ENCODE data around the gene CRLF1.
A peak's percentile ranks its signal among the peaks of the same experiment; 100 is the strongest.

Gene CRLF1

GRCh38 chr19:18636183-18636968 lies 29.8 kb upstream of the CRLF1 start:
- DNase-seq: peak; percentile 95

- no peak for DNase-seq
Measured at GRCh38 chr19:18635831-18636182, 29.2 kb upstream of the CRLF1 start.

- DNase-seq: no peak
Measured at GRCh38 chr19:18634612-18635297, 28.2 kb upstream of the CRLF1 start.

GRCh38 chr19:18633321-18633720 lies 26.7 kb upstream of the CRLF1 start:
- no peak for DNase-seq

GRCh38 chr19:18629166-18630088 lies 22.8 kb upstream of the CRLF1 start:
- no peak for DNase-seq

GRCh38 chr19:18626906-18627305 lies 20.3 kb upstream of the CRLF1 start:
- no peak for DNase-seq

- DNase-seq: no peak
Measured at GRCh38 chr19:18620902-18621301, 14.3 kb upstream of the CRLF1 start.

GRCh38 chr19:18620311-18620710 lies 13.7 kb upstream of the CRLF1 start:
- no peak for DNase-seq

DNA sequence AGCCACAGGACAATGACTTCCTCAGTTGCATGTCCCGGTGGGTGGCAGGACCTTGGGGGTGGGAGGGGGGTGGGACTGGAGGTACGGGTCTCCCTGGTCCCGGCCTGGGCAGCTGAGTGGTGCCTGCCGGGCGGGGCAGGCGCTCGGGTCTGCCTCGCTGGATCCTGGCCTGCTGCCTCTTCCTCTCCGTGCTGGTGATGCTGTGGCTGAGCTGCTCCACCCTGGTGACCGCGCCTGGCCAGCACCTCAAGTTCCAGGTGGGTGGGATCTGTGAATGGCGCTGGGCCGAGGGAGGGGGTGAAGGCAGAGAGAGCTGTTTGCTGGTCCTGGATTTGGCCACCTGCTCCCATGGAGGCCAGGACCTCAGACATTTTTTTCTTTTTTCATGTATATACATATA lies 11.6 kb upstream of the CRLF1 start:
- DNase-seq: no peak

DNA sequence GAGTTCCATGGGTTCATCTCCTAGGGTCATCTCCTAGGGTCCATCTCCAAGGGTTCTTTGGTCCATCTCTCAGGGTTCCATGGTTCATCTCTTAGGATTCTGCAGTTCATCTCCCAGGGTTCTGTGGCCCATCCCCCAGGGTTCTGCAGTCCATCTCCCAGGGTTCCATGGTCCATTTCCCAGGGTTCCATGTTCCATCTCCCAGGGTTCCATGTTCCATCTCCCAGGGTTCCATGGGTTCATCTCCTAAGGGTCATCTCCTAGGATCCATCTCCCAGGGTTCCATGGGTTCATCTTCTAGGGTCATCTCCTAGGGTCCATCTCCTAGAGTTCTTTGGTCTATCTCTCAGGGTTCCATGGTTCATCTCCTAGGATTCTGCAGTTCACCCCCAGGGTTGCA lies 11.0 kb upstream of the CRLF1 start:
- no peak for DNase-seq

GRCh38 chr19:18616023-18616422 lies 9.4 kb upstream of the CRLF1 start:
- DNase-seq: no peak

DNA sequence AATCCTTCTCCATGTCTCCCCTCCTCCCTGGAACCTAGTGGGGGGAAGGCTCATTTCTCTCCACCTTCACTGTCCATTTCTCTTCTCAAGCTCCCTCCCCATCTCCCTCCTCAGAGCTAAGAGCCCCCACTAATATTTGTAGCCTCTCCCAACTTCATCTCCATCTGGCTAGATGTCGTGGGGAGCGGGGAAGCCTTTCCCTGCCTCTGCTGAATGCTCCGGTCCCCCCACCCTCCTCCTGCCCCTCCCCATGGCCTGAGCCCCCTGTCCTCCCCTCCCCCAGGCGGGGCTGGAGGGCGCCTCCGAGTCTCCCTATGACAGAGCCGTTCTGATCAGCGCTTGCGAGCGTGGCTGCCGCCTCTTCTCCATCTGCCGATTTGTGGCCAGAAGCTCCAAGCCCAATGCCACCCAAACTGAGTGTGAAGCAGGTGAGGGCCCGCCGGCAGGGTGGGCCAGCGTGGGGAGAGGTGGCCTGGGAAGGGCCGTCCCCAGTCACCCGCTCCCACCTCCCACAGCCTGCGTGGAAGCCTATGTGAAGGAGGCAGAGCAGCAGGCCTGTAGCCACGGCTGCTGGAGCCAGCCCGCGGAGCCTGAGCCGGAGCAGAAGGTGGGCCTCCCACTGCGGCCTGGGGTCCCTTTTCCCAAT lies 7.1 kb upstream of the CRLF1 start:
- DNase-seq: no peak

GRCh38 chr19:18612772-18613588 lies 6.4 kb upstream of the CRLF1 start, which contains the start of gene TMEM59L:
Gene TMEM59L (plus strand): TSS chr19:18612870. CDS start chr19:18612959, 89 bp downstream.
- no peak for DNase-seq

DNA sequence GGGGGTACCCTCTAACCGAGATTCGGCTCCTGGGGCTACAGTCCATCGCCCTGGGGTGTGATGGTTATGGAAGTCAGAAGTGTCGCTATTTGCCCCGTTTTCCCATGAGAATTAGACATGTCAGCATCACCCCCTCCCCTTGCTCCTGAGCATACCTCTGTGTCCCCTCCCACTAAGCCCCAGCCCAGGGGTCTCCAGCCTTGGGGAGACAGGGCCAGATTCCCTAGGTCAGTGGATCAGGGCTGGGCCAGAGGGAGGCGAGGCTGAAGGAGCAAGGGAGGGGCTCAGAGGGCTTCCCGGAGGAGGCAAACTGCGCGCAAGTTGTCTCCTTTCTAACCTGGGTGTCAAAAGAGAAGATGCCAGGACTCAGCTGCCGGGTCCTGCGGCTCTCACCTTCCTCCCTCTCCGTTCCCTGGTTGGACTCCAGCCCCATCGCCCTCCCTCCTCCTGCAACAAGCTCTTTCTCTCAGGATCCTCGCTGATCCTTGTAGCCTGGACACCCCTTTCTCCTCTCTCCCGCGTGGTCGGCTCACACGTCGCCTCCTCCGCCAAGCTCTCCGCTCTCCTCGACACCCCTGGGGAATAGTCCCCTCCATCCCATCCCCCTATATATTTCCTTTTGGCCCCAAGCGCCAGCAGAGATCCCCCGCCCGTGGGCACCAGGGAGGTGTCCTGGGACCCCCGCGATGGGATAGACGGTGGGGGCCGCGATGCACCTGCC lies 5.6 kb upstream of the CRLF1 start:
- no peak for DNase-seq

GRCh38 chr19:18611327-18612050 lies 4.9 kb upstream of the CRLF1 start:
- no peak for DNase-seq

GRCh38 chr19:18610556-18611326 lies 4.1 kb upstream of the CRLF1 start:
- no peak for DNase-seq

DNA sequence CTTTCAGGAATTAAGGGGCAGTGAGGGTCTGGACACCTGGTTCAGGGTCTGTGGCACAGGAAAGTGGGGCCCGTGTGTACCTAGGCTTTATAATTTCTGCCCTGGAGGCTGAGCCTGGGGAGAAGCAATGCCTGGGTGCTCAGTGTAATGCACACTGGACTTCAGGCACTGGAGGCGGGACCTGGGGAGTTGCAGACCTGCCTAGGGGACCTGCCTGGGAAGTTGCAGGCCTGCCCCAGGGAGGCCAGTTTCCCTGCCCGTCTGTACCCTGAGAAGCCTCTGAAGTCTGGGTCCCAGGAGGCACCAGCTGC lies 3.6 kb upstream of the CRLF1 start:
- no peak for DNase-seq

DNA sequence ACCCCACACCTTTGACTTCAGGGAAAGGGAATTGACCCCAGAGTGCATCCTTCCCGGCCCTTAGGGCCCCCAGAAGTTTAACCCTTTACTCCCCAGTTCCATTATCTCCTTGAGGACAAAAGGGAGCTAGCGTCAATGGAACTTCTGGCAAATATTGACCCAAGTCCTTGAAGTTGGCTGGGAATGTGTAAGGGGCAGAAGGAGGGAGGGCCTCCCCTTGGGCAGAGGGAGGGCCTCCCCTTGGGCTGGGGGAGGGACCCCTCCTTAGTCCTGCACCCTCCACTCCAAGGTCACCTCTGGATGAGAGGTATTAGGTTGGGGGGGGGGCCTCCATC lies 3.1 kb upstream of the CRLF1 start:
- no peak for DNase-seq

DNA sequence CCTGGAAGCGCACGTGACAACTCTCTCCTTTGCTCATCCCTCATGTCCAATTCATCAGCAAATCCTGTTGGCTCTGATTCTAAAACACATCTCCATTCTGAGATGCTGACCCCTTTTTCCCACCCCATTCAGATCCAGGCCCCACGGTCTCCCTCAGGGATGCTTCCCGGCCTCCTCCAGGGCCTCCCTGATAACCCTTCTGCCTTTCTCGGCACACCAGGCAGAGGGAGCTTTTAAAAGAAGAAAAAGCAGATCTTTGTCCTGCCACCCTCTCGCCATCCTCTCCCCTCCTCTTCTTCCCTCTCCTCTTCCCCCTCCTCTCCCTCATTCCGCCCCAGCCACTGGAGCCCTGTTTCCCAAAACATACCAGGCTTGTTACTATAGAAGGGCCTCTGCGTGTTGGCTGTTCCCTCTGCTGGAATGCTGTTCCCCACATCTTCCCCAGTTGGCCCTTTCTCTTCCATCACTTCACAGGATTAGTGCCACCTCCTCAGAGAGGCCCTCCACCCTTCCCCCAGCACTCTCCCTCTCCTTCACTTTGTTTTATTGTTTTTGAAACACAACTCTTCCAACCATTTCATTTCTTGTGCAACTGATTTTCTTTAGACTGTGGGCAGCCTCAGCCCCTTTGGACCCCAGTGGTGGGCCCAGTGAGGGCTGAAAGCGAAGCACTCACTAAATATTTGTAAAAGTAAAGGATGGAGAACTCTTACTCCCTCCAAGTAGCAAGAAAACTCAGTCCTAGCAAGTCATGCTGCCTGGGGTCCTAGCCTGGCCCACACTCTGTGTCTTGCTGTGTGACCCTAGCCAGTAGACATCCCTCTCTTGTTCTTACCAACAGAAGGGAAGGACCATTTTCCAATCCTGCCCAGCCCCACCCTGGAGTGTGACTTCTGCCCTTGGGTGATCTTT lies 2.5 kb upstream of the CRLF1 start:
- no peak for DNase-seq
